T-helper 1 cell treated with Interleukin-12 subunit alpha and Interleukin-12 subunit beta and Interleukin-4 antibody, amounts not matched to agents 30 μg/mL and 1 μg/mL, for 36 hours (primary cell): ENCODE data around the gene SNRPE.
A peak's percentile ranks its signal among the peaks of the same experiment; 100 is the strongest.
"Not testable (repeated sequence)": the region's sequence is repeated elsewhere in the genome, so short reads cannot be mapped to it uniquely, and the experiment has no call there.

Experiments used
- H3K27ac Mint-ChIP-seq: one replicate; pipeline ENCODE4 v1.8.0; 2021; ENCODE audit warnings: mild to moderate bottlenecking, mixed read lengths
- H3K27me3 Mint-ChIP-seq: one replicate; pipeline ENCODE4 v1.8.0; 2021; ENCODE audit warnings: low read depth, mixed read lengths
- H3K36me3 Mint-ChIP-seq: one replicate; pipeline ENCODE4 v1.8.0; 2021; ENCODE audit warnings: low read depth, mixed read lengths
- H3K4me1 Mint-ChIP-seq: one replicate; pipeline ENCODE4 v1.8.0; 2021; ENCODE audit warnings: low read depth, mixed read lengths
- H3K4me3 Mint-ChIP-seq: one replicate; pipeline ENCODE4 v1.8.0; 2021; ENCODE audit warnings: mild to moderate bottlenecking, moderate library complexity, mixed read lengths
- H3K9me3 Mint-ChIP-seq: one replicate; pipeline ENCODE4 v1.8.0; 2021; ENCODE audit warnings: mixed read lengths

The SNRPE gene

DNA sequence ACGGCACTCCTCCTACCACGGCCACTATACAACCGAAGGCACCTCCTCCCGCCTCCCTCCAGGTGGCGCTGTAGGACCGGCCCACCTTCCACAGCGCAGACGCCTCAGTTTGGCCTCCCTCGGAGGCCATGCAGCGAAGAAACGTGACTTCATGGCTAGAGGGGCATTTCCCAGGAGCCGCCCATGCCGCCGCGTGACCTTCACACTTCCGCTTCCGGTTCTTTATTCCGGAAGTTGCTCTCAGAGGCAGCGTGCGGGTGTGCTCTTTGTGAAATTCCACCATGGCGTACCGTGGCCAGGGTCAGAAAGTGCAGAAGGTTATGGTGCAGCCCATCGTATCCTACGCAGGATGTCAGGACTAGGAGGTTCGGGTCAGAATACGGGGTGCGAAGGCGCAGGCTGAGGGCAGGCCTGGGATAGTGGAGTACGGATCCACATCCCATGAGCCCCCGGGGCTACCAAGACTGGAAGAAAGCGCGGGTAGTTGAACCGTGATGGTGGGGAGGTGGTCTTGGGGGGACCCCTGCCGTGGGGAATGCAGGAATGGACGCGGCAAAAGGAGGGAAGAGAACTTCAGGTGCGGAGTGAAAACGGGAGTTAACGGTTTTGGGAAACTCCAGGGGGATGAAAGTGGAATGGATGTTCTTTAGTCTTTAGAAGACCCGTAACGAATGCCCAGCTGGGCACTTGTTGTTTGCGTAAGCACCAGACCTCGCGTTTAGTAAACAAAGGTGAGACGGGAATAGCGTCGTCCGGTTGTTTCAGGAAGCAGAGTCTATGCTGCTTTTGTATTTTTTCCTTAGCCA, at the start of gene SNRPE:
Gene SNRPE, plus strand, starts transcription at position 221 of the 806 bp plus-strand sequence. Its CDS starts 61 bp downstream, at position 282.
- H3K27ac Mint-ChIP-seq: peak within 1 kb of the TSS; percentile 95
- H3K4me3 Mint-ChIP-seq: peak within 1 kb of the TSS; percentile 99
- no peaks in the 10 kb centered on the region for H3K9me3 Mint-ChIP-seq
- H3K27me3 Mint-ChIP-seq: no peaks in the 10 kb centered on the region
- H3K36me3 Mint-ChIP-seq: peaks cover 21% of the 10 kb centered on the region
- peaks cover 19% of the 10 kb centered on the region for H3K4me1 Mint-ChIP-seq

DNA sequence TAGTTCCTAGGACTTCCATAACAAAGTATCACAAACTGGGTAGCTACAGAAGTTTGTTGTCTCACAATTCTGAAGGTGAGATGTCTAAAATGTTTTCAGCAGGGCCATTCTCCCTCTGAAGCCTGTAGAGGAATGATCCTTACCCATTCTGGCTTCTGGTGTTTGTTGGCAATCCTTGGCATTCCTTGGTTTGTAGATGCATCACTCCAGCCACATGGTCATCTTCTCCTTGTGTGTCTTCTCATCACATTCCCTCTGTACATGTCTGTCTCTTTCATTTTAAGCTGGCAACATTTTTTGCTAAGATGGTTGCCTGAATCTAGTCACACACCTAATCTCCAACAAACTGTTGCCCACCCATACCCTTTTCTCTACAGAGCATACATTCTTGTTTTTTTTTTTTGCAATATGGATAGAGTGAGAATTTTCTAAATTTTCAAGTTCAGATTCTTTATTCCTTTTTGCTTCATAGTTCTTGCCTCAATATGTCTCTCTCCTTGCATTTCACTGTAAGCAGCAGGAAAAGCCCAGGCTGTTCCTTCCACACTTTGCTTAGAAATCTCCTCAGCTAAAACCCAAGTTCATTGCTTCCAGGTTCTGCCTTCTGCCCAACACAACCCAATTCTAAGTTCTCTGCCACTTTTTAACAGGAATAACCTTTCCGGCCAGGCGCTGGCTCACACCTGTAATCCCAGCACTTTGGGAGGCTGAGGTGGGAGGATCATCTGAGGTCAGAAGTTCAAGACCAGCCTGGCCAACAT, 47.6 kb upstream of the SNRPE start:
- Mint-ChIP-seq H3K36me3 (peaks cover 29% of the 10 kb centered on the region), H3K27ac (no peak overlapping the region), H3K27me3 (no peaks in the 10 kb centered on the region), H3K9me3 (no peaks in the 10 kb centered on the region), H3K4me1 (peaks cover 8% of the 10 kb centered on the region), H3K4me3 (no peak overlapping the region)

DNA sequence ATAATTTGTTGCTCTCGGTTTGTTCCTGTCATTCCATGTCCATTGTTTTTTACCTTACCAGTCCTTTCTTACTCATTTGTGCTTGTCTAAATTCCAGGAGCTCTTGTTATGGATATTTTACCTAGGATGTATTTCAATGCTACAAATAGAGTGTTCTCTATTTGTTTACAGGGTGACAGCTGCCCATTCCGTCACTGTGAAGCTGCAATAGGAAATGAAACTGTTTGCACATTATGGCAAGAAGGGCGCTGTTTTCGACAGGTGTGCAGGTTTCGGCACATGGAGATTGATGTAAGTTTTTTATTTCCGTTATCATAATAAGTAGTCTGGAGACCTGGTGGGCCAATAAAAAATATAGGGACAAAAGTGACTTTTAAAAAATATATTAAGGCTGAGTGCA, 43.0 kb upstream of the SNRPE start:
- Mint-ChIP-seq H3K27me3 (no peaks in the 10 kb centered on the region), H3K27ac (no peak overlapping the region), H3K4me1 (peaks cover 13% of the 10 kb centered on the region), H3K36me3 (peaks cover 51% of the 10 kb centered on the region), H3K9me3 (no peaks in the 10 kb centered on the region), H3K4me3 (no peak overlapping the region)

DNA sequence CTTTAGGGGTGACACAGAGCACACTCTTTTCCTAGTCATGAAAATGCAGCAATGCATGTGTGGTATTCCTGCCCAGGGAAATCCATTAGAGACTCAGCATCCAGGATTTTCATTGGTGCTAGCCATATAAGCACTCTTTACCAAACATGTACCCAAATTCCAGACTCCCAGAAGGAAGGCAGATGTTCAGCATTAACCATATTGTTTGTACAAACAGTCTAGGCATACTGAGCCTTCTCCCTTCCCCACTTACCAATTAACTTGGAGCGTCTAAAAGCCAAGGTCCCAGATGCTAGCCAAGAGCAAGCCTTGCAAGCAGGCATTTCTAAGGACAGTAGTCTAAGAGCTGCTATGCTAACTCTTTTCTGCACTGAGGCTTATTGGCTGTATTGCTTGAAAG, 38.1 kb upstream of the SNRPE start:
- no peaks in the 10 kb centered on the region for H3K27me3 Mint-ChIP-seq
- no peak overlapping the region for H3K27ac Mint-ChIP-seq
- H3K4me1 Mint-ChIP-seq: peaks cover 19% of the 10 kb centered on the region
- no peak overlapping the region for H3K4me3 Mint-ChIP-seq
- peaks cover 52% of the 10 kb centered on the region for H3K36me3 Mint-ChIP-seq
- no peaks in the 10 kb centered on the region for H3K9me3 Mint-ChIP-seq

DNA sequence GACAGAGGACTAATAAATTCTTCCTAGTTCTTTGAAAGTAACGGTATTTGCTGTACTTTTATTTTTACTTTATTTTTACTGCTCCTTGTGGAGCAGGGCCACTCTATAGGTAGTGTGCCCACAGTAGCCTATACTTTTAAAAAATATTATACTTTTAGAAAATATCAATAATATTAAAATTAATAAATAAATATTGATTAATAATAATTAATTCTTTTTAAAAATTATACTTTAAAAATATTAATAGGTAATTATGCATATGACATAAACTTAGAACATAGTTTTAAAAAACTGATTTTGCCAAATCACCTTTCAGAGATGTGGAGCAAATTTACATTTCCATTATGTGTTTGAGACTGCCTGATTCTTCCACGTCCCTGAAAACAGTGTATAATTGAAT, 35.2 kb upstream of the SNRPE start:
- H3K27me3 Mint-ChIP-seq: no peaks in the 10 kb centered on the region
- H3K9me3 Mint-ChIP-seq: no peaks in the 10 kb centered on the region
- no peak overlapping the region for H3K4me3 Mint-ChIP-seq
- H3K4me1 Mint-ChIP-seq: peaks cover 25% of the 10 kb centered on the region
- H3K36me3 Mint-ChIP-seq: peaks cover 51% of the 10 kb centered on the region
- H3K27ac Mint-ChIP-seq: no peak overlapping the region

DNA sequence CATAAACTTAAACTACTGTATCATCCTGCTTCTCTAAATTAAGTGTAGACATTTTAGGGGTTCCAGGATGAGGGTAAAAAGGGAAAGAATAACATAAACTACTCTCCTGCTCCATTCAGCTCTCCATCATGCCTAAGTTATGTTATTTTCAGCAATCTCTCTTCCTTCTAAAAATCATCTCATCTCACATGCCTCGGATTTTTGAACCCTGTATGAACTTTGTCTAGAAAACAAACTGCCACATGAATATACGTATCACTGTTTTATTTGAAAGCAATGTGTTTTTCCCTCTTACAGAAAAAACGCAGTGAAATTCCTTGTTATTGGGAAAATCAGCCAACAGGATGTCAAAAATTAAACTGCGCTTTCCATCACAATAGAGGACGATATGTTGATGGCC, 33.4 kb upstream of the SNRPE start:
- peaks cover 36% of the 10 kb centered on the region for H3K36me3 Mint-ChIP-seq
- H3K27ac Mint-ChIP-seq: no peak overlapping the region
- H3K4me1 Mint-ChIP-seq: peaks cover 18% of the 10 kb centered on the region
- no peak overlapping the region for H3K4me3 Mint-ChIP-seq
- no peaks in the 10 kb centered on the region for H3K9me3 Mint-ChIP-seq
- H3K27me3 Mint-ChIP-seq: no peaks in the 10 kb centered on the region

DNA sequence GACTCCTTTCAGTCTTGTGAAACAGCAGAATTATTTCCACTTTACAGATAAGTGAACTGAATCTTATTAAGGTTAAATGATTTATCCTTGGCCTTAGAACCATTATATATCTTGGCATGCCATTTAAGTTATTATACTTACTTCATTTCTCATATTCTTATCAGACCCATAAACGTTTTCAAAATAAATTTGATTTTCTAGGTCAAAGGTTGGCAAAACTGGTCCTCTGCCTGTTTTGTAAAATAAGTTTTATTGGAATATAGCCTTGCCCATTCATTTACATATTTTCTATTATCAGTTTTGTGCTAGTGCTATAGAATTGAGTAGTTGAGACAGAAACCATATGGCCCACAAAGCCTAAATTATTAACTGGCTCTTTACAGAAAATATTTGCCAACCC, 32.9 kb upstream of the SNRPE start:
- H3K27me3 Mint-ChIP-seq: no peaks in the 10 kb centered on the region
- H3K4me3 Mint-ChIP-seq: no peak overlapping the region
- H3K36me3 Mint-ChIP-seq: peaks cover 37% of the 10 kb centered on the region
- peaks cover 18% of the 10 kb centered on the region for H3K4me1 Mint-ChIP-seq
- H3K27ac Mint-ChIP-seq: no peak overlapping the region
- H3K9me3 Mint-ChIP-seq: no peaks in the 10 kb centered on the region

DNA sequence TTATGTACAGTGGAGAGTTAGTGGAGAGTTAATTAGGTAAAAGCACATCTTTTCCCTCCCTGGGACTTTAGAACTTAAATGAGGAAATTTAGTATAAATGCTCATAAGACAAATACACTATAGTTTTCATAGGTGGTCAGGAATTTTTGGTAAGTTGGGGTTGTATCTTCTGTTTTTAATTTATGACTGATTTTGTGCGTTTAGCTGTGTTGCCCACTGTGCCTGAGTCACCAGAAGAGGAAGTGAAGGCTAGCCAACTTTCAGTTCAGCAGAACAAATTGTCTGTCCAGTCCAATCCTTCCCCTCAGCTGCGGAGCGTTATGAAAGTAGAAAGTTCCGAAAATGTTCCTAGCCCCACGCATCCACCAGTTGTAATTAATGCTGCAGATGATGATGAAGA, 32.2 kb upstream of the SNRPE start:
- H3K9me3 Mint-ChIP-seq, H3K4me3 Mint-ChIP-seq, H3K27ac Mint-ChIP-seq, H3K27me3 Mint-ChIP-seq: not testable (repeated sequence)
- Mint-ChIP-seq H3K4me1 (peaks cover 17% of the 10 kb centered on the region), H3K36me3 (peaks cover 41% of the 10 kb centered on the region)

DNA sequence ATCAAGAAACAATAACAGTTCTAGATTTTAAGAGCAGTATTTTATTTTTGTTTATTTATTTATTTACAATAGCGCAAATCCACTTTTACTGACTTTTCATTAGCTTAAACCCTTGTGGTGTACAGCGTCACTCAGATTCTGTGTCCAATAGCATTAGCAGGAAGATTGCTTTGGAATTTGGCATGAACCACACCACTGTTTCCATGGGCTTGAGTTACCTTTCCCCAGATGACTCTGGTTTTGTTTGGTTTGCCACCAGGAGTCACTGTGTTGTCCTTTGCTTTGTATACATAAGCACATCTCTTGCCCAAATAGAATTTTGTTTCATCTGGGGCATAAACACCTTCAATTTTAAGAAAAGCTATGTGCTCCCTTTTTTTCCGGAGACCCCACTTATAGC, 25.9 kb upstream of the SNRPE start:
- H3K9me3 Mint-ChIP-seq: no peaks in the 10 kb centered on the region
- peaks cover 32% of the 10 kb centered on the region for H3K36me3 Mint-ChIP-seq
- no peaks in the 10 kb centered on the region for H3K27me3 Mint-ChIP-seq
- no peak overlapping the region for H3K4me3 Mint-ChIP-seq
- no peaks in the 10 kb centered on the region for H3K4me1 Mint-ChIP-seq
- H3K27ac Mint-ChIP-seq: no peak overlapping the region

DNA sequence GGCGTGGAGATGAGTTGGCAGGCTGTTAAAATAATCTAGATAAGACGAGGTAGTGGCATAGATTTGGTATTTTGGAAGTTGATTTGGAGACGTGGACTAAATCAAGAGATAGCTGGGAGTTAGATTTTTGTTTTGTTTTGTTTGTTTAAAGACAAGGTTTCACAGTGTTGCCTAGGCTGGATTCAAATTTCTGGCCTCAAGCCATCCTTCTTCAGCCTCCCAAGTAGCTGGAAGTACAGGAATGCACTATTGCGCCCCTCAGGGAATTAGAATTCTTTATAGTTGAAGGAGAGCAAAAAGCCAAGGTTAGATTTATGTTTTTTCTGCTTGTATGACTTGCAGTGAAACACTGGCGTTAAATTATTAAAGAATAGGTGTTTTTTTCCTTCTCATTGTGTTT, 22.3 kb upstream of the SNRPE start:
- no peaks in the 10 kb centered on the region for H3K4me1 Mint-ChIP-seq
- no peak overlapping the region for H3K4me3 Mint-ChIP-seq
- no peak overlapping the region for H3K27ac Mint-ChIP-seq
- H3K27me3 Mint-ChIP-seq: no peaks in the 10 kb centered on the region
- H3K9me3 Mint-ChIP-seq: no peaks in the 10 kb centered on the region
- peaks cover 46% of the 10 kb centered on the region for H3K36me3 Mint-ChIP-seq

DNA sequence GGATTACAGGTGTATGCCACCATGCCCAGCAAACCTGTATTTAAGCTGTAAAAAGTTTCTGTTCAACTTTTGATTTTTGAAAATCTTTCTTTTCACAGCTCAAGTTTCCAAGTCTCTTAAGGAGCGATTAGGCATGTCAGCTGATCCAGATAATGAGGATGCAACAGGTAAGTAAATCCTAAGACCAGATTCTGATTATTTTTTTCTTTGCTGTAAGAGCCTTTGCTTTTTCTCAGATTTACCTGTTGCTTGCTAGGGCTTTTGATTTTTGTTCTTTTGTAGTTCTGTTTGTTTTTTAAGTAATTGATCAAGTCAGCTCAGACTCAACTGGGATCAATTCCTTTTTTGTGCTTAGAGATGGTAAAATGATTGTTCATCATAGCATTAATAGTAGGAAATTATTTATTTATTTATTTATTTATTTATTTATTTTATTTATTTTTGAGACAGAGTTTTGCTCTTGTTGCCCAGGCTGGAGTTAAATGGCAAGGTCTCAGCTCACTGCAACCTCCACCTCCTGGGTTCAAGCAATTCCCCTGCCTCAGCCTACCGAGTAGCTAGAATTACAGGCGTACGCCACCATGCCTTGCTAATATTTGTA, 21.1 kb upstream of the SNRPE start:
- H3K4me3 Mint-ChIP-seq: no peak overlapping the region
- peaks cover 3% of the 10 kb centered on the region for H3K4me1 Mint-ChIP-seq
- H3K27me3 Mint-ChIP-seq: no peaks in the 10 kb centered on the region
- no peaks in the 10 kb centered on the region for H3K9me3 Mint-ChIP-seq
- peaks cover 46% of the 10 kb centered on the region for H3K36me3 Mint-ChIP-seq
- H3K27ac Mint-ChIP-seq: no peak overlapping the region

DNA sequence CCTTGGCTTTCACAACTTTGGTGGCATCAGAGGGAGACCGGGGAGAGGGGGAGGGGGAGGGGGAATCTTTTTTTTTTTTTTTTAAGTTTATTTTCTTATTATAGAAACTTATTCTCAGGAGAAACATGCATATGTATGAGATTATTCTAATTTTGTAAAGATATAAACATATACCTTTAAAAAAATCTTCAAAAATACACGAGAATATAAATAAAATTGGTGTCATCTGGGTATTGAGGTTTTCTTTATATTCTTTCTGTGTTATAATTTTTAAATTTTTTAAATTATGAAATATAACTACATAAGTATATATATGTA, 18.9 kb upstream of the SNRPE start:
- Mint-ChIP-seq H3K4me3 (no peak overlapping the region), H3K9me3 (no peaks in the 10 kb centered on the region), H3K36me3 (peaks cover 54% of the 10 kb centered on the region), H3K4me1 (peaks cover 3% of the 10 kb centered on the region), H3K27ac (no peak overlapping the region), H3K27me3 (no peaks in the 10 kb centered on the region)

DNA sequence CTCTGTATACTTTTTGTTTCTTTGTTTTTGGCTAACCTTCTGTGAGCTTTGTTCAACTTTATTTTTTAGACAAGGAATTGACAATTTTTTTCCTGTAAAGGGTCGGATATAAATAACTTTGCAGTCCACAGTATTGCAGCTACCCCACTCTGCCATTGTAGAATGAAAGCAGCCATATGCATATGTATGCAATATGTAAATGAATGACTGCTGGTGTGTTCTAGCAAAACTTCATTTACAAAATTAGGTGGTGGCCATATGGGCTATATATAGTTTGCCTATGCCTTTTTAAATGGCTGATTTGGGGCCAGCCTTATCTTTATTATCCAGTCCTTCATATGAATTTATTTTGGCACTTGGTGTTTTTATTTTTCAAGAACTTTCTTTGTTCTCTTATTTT, 18.0 kb upstream of the SNRPE start:
- no peak overlapping the region for H3K4me3 Mint-ChIP-seq
- H3K27me3 Mint-ChIP-seq: no peaks in the 10 kb centered on the region
- peaks cover 45% of the 10 kb centered on the region for H3K36me3 Mint-ChIP-seq
- H3K9me3 Mint-ChIP-seq: no peaks in the 10 kb centered on the region
- H3K27ac Mint-ChIP-seq: no peak overlapping the region
- peaks cover 3% of the 10 kb centered on the region for H3K4me1 Mint-ChIP-seq

DNA sequence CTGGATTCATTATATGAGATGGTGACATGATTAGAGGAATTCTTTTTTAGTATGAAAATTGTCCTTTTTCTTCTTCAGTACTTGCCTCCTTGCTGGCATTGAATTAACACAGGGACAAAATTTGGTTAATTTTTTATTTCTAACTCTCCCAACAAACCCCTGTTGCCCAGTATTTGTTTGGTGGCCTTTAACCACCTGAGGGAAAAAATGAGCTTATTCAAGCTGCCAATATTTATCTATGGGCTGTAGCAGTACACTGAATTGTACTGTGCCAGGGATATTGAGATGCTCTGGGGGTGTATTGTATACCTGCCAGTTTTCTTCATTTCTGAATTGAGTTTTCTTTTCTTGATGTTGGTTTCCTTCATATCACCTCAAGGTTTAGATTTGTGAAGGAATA, 8.3 kb upstream of the SNRPE start:
- not testable (repeated sequence) for H3K4me3 Mint-ChIP-seq, H3K27me3 Mint-ChIP-seq, H3K9me3 Mint-ChIP-seq, H3K4me1 Mint-ChIP-seq, H3K27ac Mint-ChIP-seq
- H3K36me3 Mint-ChIP-seq: peaks cover 23% of the 10 kb centered on the region

DNA sequence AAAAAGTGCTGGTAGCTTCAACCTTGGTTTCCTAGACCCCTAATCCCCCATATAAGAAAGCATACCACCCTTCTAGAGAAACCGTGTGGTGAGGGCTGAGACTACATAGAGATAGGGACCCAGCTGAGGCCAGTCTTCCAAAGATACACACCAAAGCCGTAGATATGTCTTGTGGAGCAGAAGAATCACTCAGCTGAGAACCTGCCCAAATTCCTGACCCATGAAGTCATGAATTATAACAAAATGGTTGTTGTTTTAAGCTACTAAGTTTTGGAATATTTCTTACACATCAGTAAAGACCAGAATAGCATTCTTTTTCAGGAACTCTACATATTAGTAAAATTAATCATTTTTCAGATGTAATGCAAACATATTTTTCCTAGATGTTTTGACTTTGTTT, 3.3 kb upstream of the SNRPE start:
- H3K9me3 Mint-ChIP-seq: no peaks in the 10 kb centered on the region
- peaks cover 16% of the 10 kb centered on the region for H3K4me1 Mint-ChIP-seq
- H3K4me3 Mint-ChIP-seq: no peak overlapping the region
- no peak overlapping the region for H3K27ac Mint-ChIP-seq
- no peaks in the 10 kb centered on the region for H3K27me3 Mint-ChIP-seq
- H3K36me3 Mint-ChIP-seq: peaks cover 10% of the 10 kb centered on the region
